Measurements from ENCODE around the gene NAA38.
"Not testable (repeated sequence)": the region's sequence is repeated elsewhere in the genome, so short reads cannot be mapped to it uniquely, and the experiment has no call there.

NAA38 gene

GRCh38 chr17:7816926-7817642, 40.3 kb downstream of the NAA38 start:
- Histone ChIP-seq H3K4me3 (ENCODE audit: low read depth in 1 of 2, low read length in 1 of 2) (no peak overlapping the region), H3K9me3 (no peaks in the 10 kb centered on the region), H3K27ac (no peak overlapping the region), H3K27me3 (no peaks in the 10 kb centered on the region), H3K36me3 (no peaks in the 10 kb centered on the region), H3K4me1 (ENCODE audit: control insufficient read depth in 1 of 2, insufficient read depth in 1 of 2, low read depth in 1 of 2, low read length in 1 of 2) (peaks cover 5 to 7% of the 10 kb centered on the region in 2 experiments)
- no peak for TF ChIP-seq CTCF (IDR thresholded peaks at IDR 0.05)

GRCh38 chr17:7814969-7815368, 42.4 kb downstream of the NAA38 start:
- H3K27me3 ChIP-seq = no peaks in the 10 kb centered on the region
- TF ChIP-seq CTCF (IDR thresholded peaks at IDR 0.05) = no peak
- H3K9me3 ChIP-seq = no peaks in the 10 kb centered on the region
- no peak overlapping the region for H3K4me3 ChIP-seq (ENCODE audit: low read depth in 1 of 2, low read length in 1 of 2)
- H3K27ac ChIP-seq = no peak overlapping the region
- no peaks in the 10 kb centered on the region for H3K36me3 ChIP-seq
- peaks cover 5 to 7% of the 10 kb centered on the region in 2 experiments for H3K4me1 ChIP-seq (ENCODE audit: control insufficient read depth in 1 of 2, insufficient read depth in 1 of 2, low read depth in 1 of 2, low read length in 1 of 2)

- no peak for TF ChIP-seq CTCF (IDR thresholded peaks at IDR 0.05)
- no peak overlapping the region for H3K4me3 ChIP-seq (ENCODE audit: low read depth in 1 of 2, low read length in 1 of 2)
- no peaks in the 10 kb centered on the region for H3K9me3 ChIP-seq
- no peaks in the 10 kb centered on the region for H3K36me3 ChIP-seq
- H3K27me3 ChIP-seq = peaks cover 7% of the 10 kb centered on the region
- H3K27ac ChIP-seq = no peak overlapping the region
- no peaks in the 10 kb centered on the region for H3K4me1 ChIP-seq (ENCODE audit: control insufficient read depth in 1 of 2, insufficient read depth in 1 of 2, low read depth in 1 of 2, low read length in 1 of 2)
Measured at GRCh38 chr17:7811251-7811650, 46.1 kb downstream of the NAA38 start.

- H3K9me3 ChIP-seq; H3K27me3 ChIP-seq; H3K4me3 ChIP-seq (ENCODE audit: low read depth in 1 of 2, low read length in 1 of 2); H3K4me1 ChIP-seq (ENCODE audit: control insufficient read depth in 1 of 2, insufficient read depth in 1 of 2, low read depth in 1 of 2, low read length in 1 of 2); H3K27ac ChIP-seq; H3K36me3 ChIP-seq: not testable (repeated sequence)
Measured at GRCh38 chr17:7809791-7810343, 47.5 kb downstream of the NAA38 start.

GRCh38 chr17:7809086-7809790, 48.1 kb downstream of the NAA38 start:
- Histone ChIP-seq H3K27ac (no peak overlapping the region), H3K4me1 (ENCODE audit: control insufficient read depth in 1 of 2, insufficient read depth in 1 of 2, low read depth in 1 of 2, low read length in 1 of 2) (no peaks in the 10 kb centered on the region), H3K36me3 (no peaks in the 10 kb centered on the region), H3K27me3 (peaks cover 10% of the 10 kb centered on the region), H3K4me3 (ENCODE audit: low read depth in 1 of 2, low read length in 1 of 2) (no peak overlapping the region), H3K9me3 (no peaks in the 10 kb centered on the region)
- no peak for TF ChIP-seq CTCF (IDR thresholded peaks at IDR 0.05)

- no peaks in the 10 kb centered on the region for H3K9me3 ChIP-seq
- no peak overlapping the region for H3K27ac ChIP-seq
- no peaks in the 10 kb centered on the region for H3K36me3 ChIP-seq
- no peak for TF ChIP-seq CTCF (IDR thresholded peaks at IDR 0.05)
- H3K27me3 ChIP-seq = peaks cover 16% of the 10 kb centered on the region
- no peaks in the 10 kb centered on the region for H3K4me1 ChIP-seq (ENCODE audit: control insufficient read depth in 1 of 2, insufficient read depth in 1 of 2, low read depth in 1 of 2, low read length in 1 of 2)
- no peak overlapping the region for H3K4me3 ChIP-seq (ENCODE audit: low read depth in 1 of 2, low read length in 1 of 2)
Measured at GRCh38 chr17:7807206-7807605, 50.2 kb downstream of the NAA38 start.

Measured in neutrophil (primary cell).